NCI-H2081 treated with DMSO at 0.1 percent for 48 hours (cell line): Measurements from ENCODE around the gene HOOK1.
"Not testable (repeated sequence)": the region's sequence is repeated elsewhere in the genome, so short reads cannot be mapped to it uniquely, and the experiment has no call there.

ENCODE experiments used
- DNase-seq: peaks from one replicate; lab custom pipeline; 2025; lab: John Stamatoyannopoulos, UW

HOOK1 gene

GRCh38 chr1:59885160-59885832, 70.5 kb downstream of the HOOK1 start:
- DNase-seq, result no peak

GRCh38 chr1:59892841-59893811, 78.4 kb downstream of the HOOK1 start:
- DNase-seq, result no peak

- DNase-seq, result no peak
Observed at GRCh38 chr1:59897165-59897564, 82.4 kb downstream of the HOOK1 start.

- no peak for DNase-seq
Observed at GRCh38 chr1:59898927-59899326, 84.2 kb downstream of the HOOK1 start.

GRCh38 chr1:59900640-59901039, 85.9 kb downstream of the HOOK1 start:
- DNase-seq, result no peak

- no peak for DNase-seq
Observed at GRCh38 chr1:59901770-59902388, 87.1 kb downstream of the HOOK1 start.

GRCh38 chr1:59903141-59903754, 88.5 kb downstream of the HOOK1 start:
- no peak for DNase-seq

GRCh38 chr1:59906931-59907330, 92.2 kb downstream of the HOOK1 start:
- DNase-seq, result no peak

- no peak for DNase-seq
Observed at GRCh38 chr1:59908084-59908483, 93.3 kb downstream of the HOOK1 start.

GRCh38 chr1:59908682-59909081, 93.9 kb downstream of the HOOK1 start:
- DNase-seq, result no peak

GRCh38 chr1:59914791-59915286, 100.1 kb downstream of the HOOK1 start:
- DNase-seq, result not testable (repeated sequence)

GRCh38 chr1:59915516-59915915, 100.8 kb downstream of the HOOK1 start:
- no peak for DNase-seq

- no peak for DNase-seq
Observed at GRCh38 chr1:59917026-59917784, 102.5 kb downstream of the HOOK1 start.

GRCh38 chr1:59917785-59918180, 103.0 kb downstream of the HOOK1 start:
- DNase-seq, result no peak

GRCh38 chr1:59919746-59920145, 105.0 kb downstream of the HOOK1 start:
- no peak for DNase-seq

GRCh38 chr1:59921258-59921899, 106.6 kb downstream of the HOOK1 start:
- DNase-seq, result not testable (repeated sequence)

GRCh38 chr1:59924653-59925052, 109.9 kb downstream of the HOOK1 start:
- no peak for DNase-seq
